ENCODE data around the gene FAM114A1. TPM values are rescaled to one million over a fixed set of nuclear protein-coding genes. Genes with fewer than 3 reads are reported as not detected.
"Not testable (repeated sequence)": the region's sequence is repeated elsewhere in the genome, so short reads cannot be mapped to it uniquely, and the experiment has no call there.

Gene FAM114A1
- total RNA-seq, 6 donors from 2014 or later = 27.2 to 92.5 (median 43.1) TPM

- no peaks in the 10 kb centered on the region for H3K4me1 ChIP-seq
- no peaks in the 10 kb centered on the region for H3K27me3 ChIP-seq
- no peaks in the 10 kb centered on the region for H3K36me3 ChIP-seq
- ATAC-seq (ENCODE audit: low FRiP score in 2 of 2) (no peak), DNase-seq (no peak)
- TF ChIP-seq CTCF (IDR thresholded peaks at IDR 0.05) (no peak), EP300 (IDR thresholded peaks at IDR 0.05) (no peak), POLR2AphosphoS5 (IDR thresholded peaks at IDR 0.05) (no peak), POLR2A (IDR thresholded peaks at IDR 0.05) (no peak)
- H3K9me3 ChIP-seq = no peaks in the 10 kb centered on the region
- WGBS, 2 donors = 87 to 90% methylated on average over 3 of the region's 3 CpGs
- H3K27ac ChIP-seq = no peak overlapping the region
- H3K4me3 ChIP-seq = no peak overlapping the region
These were observed 90.3 kb downstream of the FAM114A1 start for GRCh38 chr4:38957893-38958292.

- no peak overlapping the region for H3K4me3 ChIP-seq
- H3K4me1 ChIP-seq = no peaks in the 10 kb centered on the region
- H3K27me3 ChIP-seq = no peaks in the 10 kb centered on the region
- no peaks in the 10 kb centered on the region for H3K36me3 ChIP-seq
- no peak overlapping the region for H3K27ac ChIP-seq
- TF ChIP-seq CTCF (IDR thresholded peaks at IDR 0.05) (no peak), POLR2A (IDR thresholded peaks at IDR 0.05) (no peak), EP300 (IDR thresholded peaks at IDR 0.05) (no peak), POLR2AphosphoS5 (IDR thresholded peaks at IDR 0.05) (no peak)
- no peaks in the 10 kb centered on the region for H3K9me3 ChIP-seq
- ATAC-seq (ENCODE audit: low FRiP score in 2 of 2) (no peak), DNase-seq (no peak)
- WGBS, 2 donors = 86 to 91% methylated on average over 4 of the region's 4 CpGs
These were observed 91.0 kb downstream of the FAM114A1 start for GRCh38 chr4:38958453-38959190.

DNA sequence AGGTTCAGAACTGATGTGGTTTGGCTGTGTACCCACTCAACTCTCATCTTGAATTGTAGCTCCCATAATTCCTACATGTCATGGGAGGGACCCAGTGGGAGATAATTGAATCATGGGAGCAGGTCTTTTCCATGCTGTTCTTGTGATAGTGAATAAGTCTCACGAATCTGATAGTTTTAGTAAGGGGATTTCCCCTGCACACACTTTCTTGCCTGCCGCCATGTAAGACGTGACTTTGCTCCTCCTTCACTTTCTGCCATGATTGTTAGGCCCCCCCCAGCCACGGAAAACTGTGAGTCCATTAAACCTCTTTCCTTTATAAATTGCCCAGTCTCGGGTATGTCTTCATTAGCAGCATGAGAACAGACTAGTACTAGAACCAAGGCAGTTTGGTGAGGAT lies 91.6 kb downstream of the FAM114A1 start:
- not testable (repeated sequence) for DNase-seq; H3K27me3 ChIP-seq; H3K4me3 ChIP-seq; H3K9me3 ChIP-seq; H3K4me1 ChIP-seq; ATAC-seq (ENCODE audit: low FRiP score in 2 of 2); H3K27ac ChIP-seq; H3K36me3 ChIP-seq
- 96 to 97% methylated on average over 5 of the region's 5 CpGs for WGBS, 2 donors

DNA sequence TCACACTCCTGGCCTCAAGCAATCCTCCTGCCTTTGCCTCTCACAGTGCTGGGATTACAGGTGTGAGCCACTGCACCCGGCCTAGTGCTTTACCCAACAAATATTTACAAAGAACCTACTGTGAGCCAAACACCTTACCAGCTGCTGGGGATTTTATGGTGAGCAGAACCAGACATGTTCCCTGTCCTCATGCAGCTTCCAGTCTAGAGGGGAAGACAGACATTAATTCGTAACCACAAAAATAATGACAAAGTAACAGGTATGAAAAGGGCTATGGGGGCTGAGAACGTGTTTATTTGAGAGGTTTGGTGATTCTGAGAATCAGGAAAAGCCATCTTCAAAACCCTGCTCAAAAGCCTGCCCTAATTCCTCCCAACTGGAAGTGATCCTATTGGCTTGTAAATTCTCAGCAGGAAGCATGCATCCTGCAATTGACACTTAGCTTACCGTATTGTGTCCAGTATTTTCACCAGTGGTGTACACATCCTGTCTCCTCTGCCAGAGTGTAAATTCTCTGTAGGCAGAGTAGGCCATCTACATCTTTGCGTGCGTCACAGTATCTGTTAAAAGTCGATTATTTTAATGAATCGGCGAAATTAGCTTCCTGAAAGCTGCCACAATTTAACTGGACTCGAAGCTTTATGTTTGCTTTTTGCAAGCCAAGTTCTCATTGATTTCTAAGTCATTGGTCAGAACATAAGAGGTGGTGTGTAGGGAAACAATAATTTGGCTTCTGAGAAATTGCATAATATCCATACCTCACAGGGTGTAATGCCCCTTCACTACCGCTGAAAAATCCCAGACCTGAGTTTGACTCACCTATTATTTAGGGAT lies 97.6 kb downstream of the FAM114A1 start:
- ATAC-seq (ENCODE audit: low FRiP score in 2 of 2) = no peak
- H3K9me3 ChIP-seq = no peaks in the 10 kb centered on the region
- no peak for TF ChIP-seq POLR2A (IDR thresholded peaks at IDR 0.05)
- no peak for TF ChIP-seq EP300 (IDR thresholded peaks at IDR 0.05)
- no peaks in the 10 kb centered on the region for H3K36me3 ChIP-seq
- H3K27ac ChIP-seq = no peak overlapping the region
- H3K4me3 ChIP-seq = no peak overlapping the region
- H3K27me3 ChIP-seq = no peaks in the 10 kb centered on the region
- DNase-seq = no peak
- 76 to 80% methylated on average over 11 of the region's 11 CpGs for WGBS, 2 donors
- H3K4me1 ChIP-seq = no peaks in the 10 kb centered on the region

DNA sequence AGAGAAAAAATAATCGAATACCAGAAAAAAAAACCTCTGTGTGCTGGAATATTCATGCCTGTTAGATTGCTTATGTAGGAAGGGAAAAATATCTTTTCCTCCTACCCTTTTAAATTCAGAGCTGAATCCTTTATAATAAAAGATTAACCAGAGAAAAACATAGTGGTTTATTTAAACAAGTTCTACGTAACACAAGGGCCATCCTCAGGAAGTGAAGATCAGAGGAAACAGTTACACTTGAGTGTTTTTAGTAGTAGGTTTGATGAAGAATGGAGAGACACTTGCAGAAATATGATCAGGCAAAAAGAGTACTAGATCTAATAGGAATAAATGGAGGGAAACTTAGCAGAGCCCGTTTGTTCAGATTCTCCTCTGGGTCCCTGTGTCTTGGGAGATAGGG lies 98.3 kb downstream of the FAM114A1 start:
- Histone ChIP-seq H3K4me3 (no peak overlapping the region), H3K27ac (no peak overlapping the region), H3K36me3 (no peaks in the 10 kb centered on the region), H3K27me3 (no peaks in the 10 kb centered on the region), H3K4me1 (no peaks in the 10 kb centered on the region), H3K9me3 (no peaks in the 10 kb centered on the region)
- no peak for DNase-seq
- WGBS, 2 donors = 61 to 68% methylated on average over 3 of the region's 3 CpGs
- ATAC-seq (ENCODE audit: low FRiP score in 2 of 2) = no peak
- TF ChIP-seq POLR2AphosphoS5 (IDR thresholded peaks at IDR 0.05) = no peak
- TF ChIP-seq CTCF (IDR thresholded peaks at IDR 0.05) = no peak
- no peak for TF ChIP-seq EP300 (IDR thresholded peaks at IDR 0.05)
- no peak for TF ChIP-seq POLR2A (IDR thresholded peaks at IDR 0.05)
